Liver (tissue), 9 donors: ENCODE data around the gene RASL12. TPM values are rescaled to one million over a fixed set of nuclear protein-coding genes. Genes with fewer than 3 reads are reported as not detected.

Source experiments
- DNase-seq: peaks from one replicate; pipeline ENCODE4 v3.0.0-alpha.2; 2017; ENCODE audit warnings: low spot score
- H3K27ac ChIP-seq, 2 donors: one replicate each; pipeline ENCODE4 v1.7.0; 2013; ENCODE audit warnings: inconsistent platforms in 2 of 2, low read length in 2 of 2, control low read depth in 1 of 2, low read depth in 1 of 2, mild to moderate bottlenecking in 1 of 2
- H3K27me3 ChIP-seq, 4 donors: one replicate each; pipeline versions ENCODE4 v1.6.1 to v1.7.0; 2013; ENCODE audit warnings: low read length in 3 of 4, inconsistent platforms in 1 of 4, mild to moderate bottlenecking in 1 of 4, moderate library complexity in 1 of 4; ENCODE audit not compliant: control insufficient read depth in 4 of 4, insufficient read depth in 4 of 4
- H3K36me3 ChIP-seq, 4 donors: one replicate each; pipeline versions ENCODE4 v1.6.1 to v1.7.0; 2013; ENCODE audit warnings: low read length in 3 of 4, mild to moderate bottlenecking in 3 of 4, low read depth in 1 of 4, moderate library complexity in 1 of 4; ENCODE audit not compliant: control insufficient read depth in 4 of 4, insufficient read depth in 3 of 4
- H3K4me1 ChIP-seq, 4 donors: one replicate each; pipeline versions ENCODE4 v1.6.1 to v1.7.0; 2013; ENCODE audit warnings: low read length in 3 of 4, mild to moderate bottlenecking in 3 of 4, moderate library complexity in 1 of 4; ENCODE audit not compliant: control insufficient read depth in 4 of 4, insufficient read depth in 4 of 4
- H3K4me3 ChIP-seq, 3 donors: one replicate each; pipeline versions ENCODE4 v1.6.1 to v1.7.0; 2013; ENCODE audit warnings: low read length in 3 of 3, control low read depth in 1 of 3, low read depth in 1 of 3, mild to moderate bottlenecking in 1 of 3
- H3K9ac ChIP-seq, 2 donors: one replicate each; pipeline ENCODE4 v1.7.0; 2013; ENCODE audit warnings: low read length in 2 of 2, mild to moderate bottlenecking in 2 of 2, moderate library complexity in 2 of 2, control low read depth in 1 of 2, low read depth in 1 of 2
- H3K9me3 ChIP-seq, 4 donors: one replicate each; pipeline versions ENCODE4 v1.6.1 to v1.7.0; 2013; ENCODE audit warnings: low read length in 3 of 4; ENCODE audit not compliant: control insufficient read depth in 4 of 4
- ATF3 ChIP-seq: IDR thresholded peaks from 2 replicates; pipeline ENCODE4 v1.6.1; 2016; ENCODE audit warnings: antibody characterized with exemption
- EGR1 ChIP-seq, 2 donors: IDR thresholded peaks; 2 replicates each; pipeline ENCODE4 v1.6.1; 2016 to 2018; ENCODE audit warnings: antibody characterized with exemption in 2 of 2, low read depth in 2 of 2
- FOXA1 ChIP-seq: IDR thresholded peaks from 2 replicates; pipeline ENCODE4 v1.6.1; 2016; ENCODE audit warnings: antibody characterized with exemption
- FOXA2 ChIP-seq: IDR thresholded peaks from 2 replicates; pipeline ENCODE4 v1.6.1; 2016; ENCODE audit warnings: antibody characterized with exemption
- GABPA ChIP-seq, 2 donors: IDR thresholded peaks in 1 of 2; conservative IDR thresholded peaks in 1 of 2; 2 replicates each; pipeline ENCODE4 v1.6.1; 2016; ENCODE audit warnings: antibody characterized with exemption in 2 of 2, mild to moderate bottlenecking in 1 of 2, moderate library complexity in 1 of 2
- HNF4A ChIP-seq, 2 donors: conservative IDR thresholded peaks; 2 replicates each; pipeline ENCODE4 v1.6.1; 2016; ENCODE audit warnings: antibody characterized with exemption in 2 of 2, mild to moderate bottlenecking in 2 of 2
- HNF4G ChIP-seq: IDR thresholded peaks from 2 replicates; pipeline ENCODE4 v1.6.1; 2016; ENCODE audit warnings: antibody characterized with exemption
- JUND ChIP-seq, 2 donors: IDR thresholded peaks; 2 replicates each; pipeline ENCODE4 v1.6.1; 2016; ENCODE audit warnings: antibody characterized with exemption in 2 of 2
- MAX ChIP-seq: IDR thresholded peaks from 2 replicates; pipeline ENCODE4 v1.6.1; 2016; ENCODE audit warnings: antibody characterized with exemption
- NR2F2 ChIP-seq: IDR thresholded peaks from 2 replicates; pipeline ENCODE4 v1.6.1; 2016; ENCODE audit warnings: antibody characterized with exemption
- RAD21 ChIP-seq, 2 donors: IDR thresholded peaks; 2 replicates each; pipeline ENCODE4 v1.6.1; 2016; ENCODE audit warnings: antibody characterized with exemption in 2 of 2, mild to moderate bottlenecking in 2 of 2
- REST ChIP-seq: IDR thresholded peaks from 2 replicates; pipeline ENCODE4 v1.6.1; 2016; ENCODE audit warnings: antibody characterized with exemption, mild to moderate bottlenecking
- RXRA ChIP-seq, 2 donors: IDR thresholded peaks; 2 replicates each; pipeline ENCODE4 v1.6.1; 2017 to 2018; ENCODE audit warnings: antibody characterized with exemption in 2 of 2, mild to moderate bottlenecking in 1 of 2
- SP1 ChIP-seq: IDR thresholded peaks from 2 replicates; pipeline ENCODE4 v1.6.1; 2018; ENCODE audit warnings: antibody characterized with exemption, mild to moderate bottlenecking
- TAF1 ChIP-seq: conservative IDR thresholded peaks from 2 replicates; pipeline ENCODE4 v1.6.1; 2016; ENCODE audit warnings: antibody characterized with exemption, mild to moderate bottlenecking
- YY1 ChIP-seq: IDR thresholded peaks from 2 replicates; pipeline ENCODE4 v1.6.1; 2016; ENCODE audit warnings: antibody characterized with exemption, mild to moderate bottlenecking
- ZBTB33 ChIP-seq: IDR thresholded peaks from 2 replicates; pipeline ENCODE4 v1.6.1; 2016; ENCODE audit warnings: antibody characterized with exemption
- WGBS: extraction: QIAGEN DNeasy Blood & Tissue Kit; methylation state at CpG from one replicate; pipeline ENCODE4 v1.1.7; 2013; 5-methylcytosine and 5-hydroxymethylcytosine counted together
- polyA plus RNA-seq, 2 donors: library from polyadenylated mRNA; stranded (reverse) in 1 of 2; unstranded in 1 of 2; fragments of 200-250 nt in 1 of 2; fragments of >200 nt in 1 of 2; fragmentation: Nextera tagmentation in 1 of 2; extraction: Ambion mirVana in 1 of 2; gene quantifications; one replicate each; pipeline versions ENCODE4 v1.2.1 to v1.2.3, GENCODE V29; 2013 to 2015
- total RNA-seq, 2 donors: library from RNA; depleted of rRNA; stranded (reverse); fragments of >200 nt; gene quantifications; one replicate each; pipeline ENCODE4 v1.2.3, GENCODE V29; 2014
- donor health status: healthy.
- donor health status: healthy.
- donor health status: healthy.
- donor health status: healthy.
- donor health status: healthy.

The RASL12 gene
- total and polyA plus RNA-seq, 4 donors = 0.50 to 0.92 (median 0.63) TPM

GRCh38 chr15:65062061-65062460 lies 5.7 kb downstream of the RASL12 start:
- Histone ChIP-seq H3K4me1 (no peaks in the 10 kb centered on the region), H3K27me3 (no peaks in the 10 kb centered on the region), H3K4me3 (no peak overlapping the region), H3K36me3 (no peaks in the 10 kb centered on the region), H3K9ac (no peak overlapping the region), H3K9me3 (no peaks in the 10 kb centered on the region), H3K27ac (no peak overlapping the region)
- TF ChIP-seq JUND (IDR thresholded peaks at IDR 0.05) = no peak
- no peak for TF ChIP-seq REST
- 87% methylated on average over 5 of the region's 5 CpGs for WGBS
- no peak for DNase-seq

- TF ChIP-seq FOXA1 (no peak), ATF3 (no peak), FOXA2 (no peak), HNF4G (no peak), YY1 (no peak), ZBTB33 (no peak), SP1 (no peak), JUND (IDR thresholded peaks at IDR 0.05) (no peak), MAX (no peak), RAD21 (IDR thresholded peaks at IDR 0.05) (no peak), GABPA (IDR thresholded peaks at IDR 0.05 in 1 of 2, conservative IDR thresholded peaks at IDR 0.05 in 1 of 2) (no peak), NR2F2 (no peak), TAF1 (no peak), EGR1 (IDR thresholded peaks at IDR 0.05; ENCODE audit: low read depth in 2 of 2) (no peak), RXRA (IDR thresholded peaks at IDR 0.05) (no peak), HNF4A (conservative IDR thresholded peaks at IDR 0.05) (no peak)
- Histone ChIP-seq H3K9ac (no peak overlapping the region), H3K4me3 (no peak overlapping the region), H3K4me1 (peaks cover 0 to 3% (median 0%) of the 10 kb centered on the region in 4 donors), H3K27me3 (no peaks in the 10 kb centered on the region), H3K9me3 (no peaks in the 10 kb centered on the region), H3K27ac (no peak overlapping the region), H3K36me3 (no peaks in the 10 kb centered on the region)
- 91% methylated on average over 6 of the region's 6 CpGs for WGBS
- no peak for DNase-seq
Measured at GRCh38 chr15:65060641-65061397, 7.0 kb downstream of the RASL12 start.
